HepG2 (cell line): ENCODE results near the gene TRAPPC4. TPM values are rescaled to one million over a fixed set of nuclear protein-coding genes. Genes with fewer than 3 reads are reported as not detected.

Source experiments
- ARID3A ChIP-seq: IDR thresholded peaks from 2 replicates; pipeline ENCODE4 v1.6.1; 2012; ENCODE audit warnings: low read depth, low read length, improper control_type of control experiment
- BRCA1 ChIP-seq: sonication (generic); formaldehyde crosslinking; IDR thresholded peaks from 2 replicates; pipeline ENCODE4 v1.4.0; 2020; ENCODE audit warnings: missing genetic modification reagents
- GTF2F1 ChIP-seq: fragments of 150-350 bp; IDR thresholded peaks from 2 replicates; pipeline ENCODE4 v1.6.1; 2014; ENCODE audit warnings: low read length
- HOXA3 ChIP-seq: sonication (generic); formaldehyde crosslinking; IDR thresholded peaks from 2 replicates; pipeline ENCODE4 v1.5.0; 2020; ENCODE audit warnings: missing genetic modification reagents
- POLR2G ChIP-seq: fragments of 200-400 bp; formaldehyde crosslinking; IDR thresholded peaks from 2 replicates; pipeline ENCODE4 v1.6.1; 2018; ENCODE audit warnings: mild to moderate bottlenecking, low read depth, low read length, moderate library complexity
- PRDM4 ChIP-seq: sonication (generic); formaldehyde crosslinking; IDR thresholded peaks from 2 replicates; pipeline ENCODE4 v1.9.0; 2021; ENCODE audit warnings: missing genetic modification reagents, borderline replicate concordance
- SOX13 ChIP-seq, 3 experiments: fragments of 450-650 bp in 1 of 3; sonication (generic) in 1 of 3; formaldehyde crosslinking in 1 of 3; IDR thresholded peaks in 2 of 3; conservative IDR thresholded peaks in 1 of 3; 2 replicates each; pipeline versions ENCODE4 v1.5.0 to v1.6.1; 2016 to 2020; ENCODE audit warnings: antibody characterized with exemption in 1 of 3, mild to moderate bottlenecking in 1 of 3, missing compliant biosample characterization in 1 of 3, missing genetic modification reagents in 1 of 3, moderate library complexity in 1 of 3
- SP5 ChIP-seq: IDR thresholded peaks from 2 replicates; pipeline ENCODE4 v1.6.1; 2016; ENCODE audit warnings: low read depth, borderline replicate concordance
- TBX2 ChIP-seq: sonication (generic); formaldehyde crosslinking; IDR thresholded peaks from 2 replicates; pipeline ENCODE4 v1.5.0; 2020; ENCODE audit warnings: missing genetic modification reagents, mild to moderate bottlenecking, borderline replicate concordance
- ZBTB40 ChIP-seq, 2 experiments: fragments of 450-650 bp in 1 of 2; sonication (generic) in 1 of 2; formaldehyde crosslinking in 1 of 2; IDR thresholded peaks; 2 replicates each; pipeline versions ENCODE4 v1.6.1 to v1.8.0; 2016 to 2022; ENCODE audit warnings: antibody characterized with exemption in 1 of 2, mild to moderate bottlenecking in 1 of 2, missing genetic modification reagents in 1 of 2
- ZIK1 ChIP-seq: sonication (generic); formaldehyde crosslinking; IDR thresholded peaks from 2 replicates; pipeline ENCODE4 v1.5.0; 2020; ENCODE audit warnings: mild to moderate bottlenecking, low read depth, missing genetic modification reagents, borderline replicate concordance
- ZNF510 ChIP-seq: sonication (generic); formaldehyde crosslinking; IDR thresholded peaks from 2 replicates; pipeline ENCODE4 v1.4.0; 2020; ENCODE audit warnings: low read depth, mild to moderate bottlenecking, missing genetic modification reagents
- ZNF614 ChIP-seq: IDR thresholded peaks from 2 replicates; pipeline ENCODE4 v1.6.1; 2018; ENCODE audit warnings: missing biosample characterization, missing genetic modification reagents, inconsistent platforms, borderline replicate concordance
- ZNF773 ChIP-seq: sonication (generic); formaldehyde crosslinking; IDR thresholded peaks from 2 replicates; pipeline ENCODE4 v1.4.0; 2020; ENCODE audit warnings: missing genetic modification reagents, borderline replicate concordance
- polyA plus RNA-seq, 8 experiments: library from polyadenylated mRNA; depleted of rRNA in 3 of 8; stranded (reverse) in 7 of 8; unstranded in 1 of 8; fragments of >200 nt; fragmentation: Illumina TruSeq in 4 of 8; extraction: Trizol in 4 of 8; gene quantifications; 2 replicates each; pipeline versions ENCODE4 v1.2.1 to v1.2.3, GENCODE V29; 2011 to 2016; ENCODE audit warnings: low read depth in 4 of 8, missing spikeins in 1 of 8, mixed read lengths in 1 of 8; ENCODE audit not compliant: insufficient read depth in 1 of 8
- total RNA-seq, 5 experiments: library from RNA; depleted of rRNA; stranded (reverse); fragments of >200 nt; fragmentation: Illumina TruSeq; extraction: Trizol; gene quantifications; 2 replicates each; pipeline ENCODE4 v1.2.3, GENCODE V29; 2016; ENCODE audit warnings: low read depth in 1 of 5

TRAPPC4 gene
- total and polyA plus RNA-seq, 2 of the 13 experiments (the other 11 are each of a cell fraction or from before 2014, with no cell fraction given): 97.4 to 140 TPM

- TF ChIP-seq PRDM4 (CRISPR knock-in tag) (no peak), GTF2F1 (no peak), SP5 (CRISPR knock-in tag) (no peak), ZNF510 (CRISPR knock-in tag) (0 out of 2 replicates have a peak, but pooled peaks have one; percentile 3), SOX13 (IDR thresholded peaks at IDR 0.05) (no peak), SOX13 (CRISPR knock-in tag; conservative IDR thresholded peaks at IDR 0.05 in 1 of 2, IDR thresholded peaks at IDR 0.05 in 1 of 2) (no peak), ZNF614 (no peak), BRCA1 (no peak; the same call in 1 of the 2 replicates), HOXA3 (CRISPR knock-in tag) (no peak), TBX2 (CRISPR knock-in tag) (no peak), ZIK1 (no peak), ARID3A (no peak), POLR2G (no peak), ZBTB40 (IDR thresholded peaks at IDR 0.05) (no peak), ZBTB40 (CRISPR knock-in tag; IDR thresholded peaks at IDR 0.05) (no peak), ZNF773 (CRISPR knock-in tag) (no peak)
These were observed 21.5 kb upstream of the TRAPPC4 start (continued) for GRCh38 chr11:118996926-118997626.
